Hematopoietic multipotent progenitor cell treated with erythropoietin and hydrocortisone succinate and interleukin-3 and kit ligand, for 17 days (in vitro differentiated cells): ENCODE measurements around the gene PDE4C.
"Not testable (repeated sequence)": the region's sequence is repeated elsewhere in the genome, so short reads cannot be mapped to it uniquely, and the experiment has no call there.

Experiments
- DNase-seq: peaks from one replicate; pipeline ENCODE4 v3.0.0-alpha.2; 2015; ENCODE audit warnings: low spot score

The PDE4C gene

DNA sequence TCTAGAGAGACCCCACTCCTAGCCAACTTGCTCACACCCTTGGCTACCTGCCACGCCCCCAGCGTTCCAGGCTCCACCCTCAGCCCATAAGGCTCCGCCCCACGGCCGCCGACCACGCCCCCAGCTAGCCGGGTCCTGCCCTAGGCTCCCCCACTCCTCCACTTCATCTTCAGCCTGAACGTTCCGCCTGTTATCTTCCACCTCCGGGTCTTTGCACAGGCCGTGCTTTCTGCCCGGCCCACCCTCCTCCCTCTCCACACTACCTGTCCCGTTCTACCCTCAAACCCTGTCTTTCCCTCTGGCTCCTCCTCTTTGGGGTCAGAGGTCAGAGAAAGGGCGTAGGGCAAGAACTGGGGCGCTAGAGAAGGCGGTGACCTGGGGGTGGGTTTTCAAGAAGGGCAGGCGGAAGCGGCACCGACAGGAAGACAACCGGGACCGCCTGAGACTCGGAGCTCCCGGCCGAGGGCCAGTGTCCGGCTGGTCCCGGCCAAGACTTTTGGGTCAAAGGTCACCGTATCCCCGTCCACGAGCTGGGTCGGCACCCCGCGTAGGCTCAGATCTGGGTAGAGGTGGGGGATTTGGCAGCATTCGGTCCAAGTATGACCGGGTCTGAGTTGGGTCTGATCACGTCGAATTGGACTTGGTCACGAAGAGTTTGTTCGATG, 2.2 kb downstream of the PDE4C start:
- peak; percentile 61 for DNase-seq

GRCh38 chr19:18221815-18222725, 4.2 kb downstream of the PDE4C start:
- no peak for DNase-seq

DNA sequence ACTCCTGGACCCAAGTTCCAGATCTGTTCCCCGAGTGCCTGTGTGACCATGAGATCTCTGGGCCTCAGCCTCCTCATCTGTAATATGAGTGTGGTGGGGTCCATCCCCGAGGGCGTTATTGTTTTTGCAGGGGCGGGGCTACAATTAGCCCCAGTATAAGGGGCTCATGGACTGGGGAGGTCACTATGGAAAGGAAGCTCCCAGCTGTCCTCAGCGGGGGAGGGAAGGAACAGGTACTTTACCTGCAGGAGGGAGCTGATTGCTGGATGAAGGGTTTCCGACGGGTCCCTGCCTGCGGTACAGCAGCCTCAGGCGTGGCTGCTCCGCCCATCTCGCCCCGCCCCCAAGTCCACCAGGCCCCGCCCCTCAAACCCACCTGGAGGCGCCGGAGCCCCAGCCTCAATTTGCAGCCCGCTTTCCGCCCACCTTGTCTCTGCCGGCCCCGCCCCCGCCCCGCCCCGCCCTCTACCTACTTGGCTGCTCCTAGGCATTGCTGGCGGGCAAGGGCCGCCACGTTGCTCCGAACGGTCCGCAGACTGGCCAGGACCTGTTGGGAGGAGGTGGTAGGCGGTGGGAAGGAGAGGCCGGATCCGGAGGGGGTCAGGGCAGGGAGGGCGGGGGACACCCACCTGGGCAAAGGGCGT, 5.5 kb downstream of the PDE4C start:
- peak; percentile 21 for DNase-seq

GRCh38 chr19:18219911-18220631, 6.2 kb downstream of the PDE4C start:
- DNase-seq: no peak

DNA sequence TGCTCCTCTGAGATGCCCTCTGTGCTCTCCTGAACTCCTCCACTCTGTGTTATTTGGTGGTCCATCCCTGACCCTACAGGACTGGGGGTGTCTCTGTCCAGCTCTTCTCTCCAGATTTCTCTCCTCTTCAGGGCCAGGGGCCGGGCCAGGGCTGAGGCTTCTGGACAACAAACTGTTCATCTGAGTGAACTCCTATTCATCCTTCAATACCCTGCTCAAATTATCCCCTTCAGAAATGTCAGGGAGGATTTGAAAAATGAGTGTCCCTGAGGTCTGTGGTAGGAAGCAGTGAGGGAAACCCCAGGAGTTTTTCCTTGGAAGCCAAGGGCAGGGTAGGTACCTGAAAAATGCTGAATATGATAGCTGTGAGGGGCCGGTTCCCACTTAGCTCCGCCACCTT, 7.6 kb downstream of the PDE4C start:
- no peak for DNase-seq

GRCh38 chr19:18218159-18218558, 8.1 kb downstream of the PDE4C start:
- DNase-seq: no peak

GRCh38 chr19:18216789-18217188, 9.4 kb downstream of the PDE4C start:
- no peak for DNase-seq

GRCh38 chr19:18214779-18215433, 11.3 kb downstream of the PDE4C start:
- DNase-seq: no peak

GRCh38 chr19:18211683-18212082, 14.6 kb downstream of the PDE4C start:
- no peak for DNase-seq

DNA sequence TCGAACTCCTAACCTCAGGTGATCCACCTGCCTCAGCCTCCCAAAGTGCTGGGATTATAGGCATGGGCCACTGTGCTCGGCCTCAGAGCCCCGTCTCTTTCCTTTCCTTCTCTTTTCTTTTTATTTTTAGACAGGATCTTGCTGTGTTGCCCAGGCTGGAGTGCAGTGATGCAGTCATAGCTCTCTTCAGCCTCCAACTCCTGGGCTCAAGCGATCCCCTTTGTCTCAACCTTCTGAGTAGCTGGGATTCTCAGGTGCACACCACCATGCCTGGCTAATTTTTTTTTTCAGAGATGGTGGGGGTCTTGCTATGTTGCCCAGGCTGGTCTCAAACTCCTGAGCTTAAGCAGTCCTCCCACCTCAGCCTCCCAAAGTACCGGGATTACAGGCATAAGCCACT, 16.3 kb downstream of the PDE4C start:
- not testable (repeated sequence) for DNase-seq

- DNase-seq: peak; percentile 35
Measured at GRCh38 chr19:18208098-18208951, 17.9 kb downstream of the PDE4C start.

- DNase-seq: no peak
Measured at GRCh38 chr19:18206018-18206417, 20.2 kb downstream of the PDE4C start.

DNA sequence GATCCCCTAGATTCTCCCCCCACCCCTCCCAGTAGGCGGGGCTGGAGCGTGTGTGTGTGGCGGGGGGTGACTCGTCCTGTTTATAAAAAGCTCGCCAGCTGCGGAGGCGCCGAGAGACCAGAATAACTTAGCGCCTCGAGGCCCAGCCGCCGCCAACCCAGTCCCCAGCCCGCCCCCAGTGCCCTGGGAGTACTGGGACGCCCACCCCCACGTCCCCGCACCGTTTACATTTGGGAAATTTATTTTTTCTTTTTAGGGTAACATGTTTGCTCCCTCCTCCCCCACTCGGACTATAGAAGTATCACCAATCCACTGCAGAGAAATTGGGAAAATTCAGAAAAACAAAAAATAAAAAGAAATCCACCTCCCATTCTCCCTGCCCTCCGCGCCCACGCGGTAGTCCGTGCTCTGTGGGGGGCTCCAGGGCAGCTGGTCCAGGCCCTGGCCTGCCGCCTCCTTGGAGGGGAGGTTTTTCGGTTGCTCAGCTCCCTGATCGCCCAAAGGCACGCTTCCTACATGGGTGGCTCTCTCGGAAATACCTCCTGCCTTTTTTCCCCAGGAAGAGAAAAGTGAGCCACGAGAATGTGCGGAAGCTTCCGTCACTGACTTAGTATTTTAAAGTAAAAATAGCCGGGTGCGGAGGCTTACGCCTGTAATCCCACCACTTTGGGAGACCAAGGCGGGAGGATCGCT, 20.9 kb downstream of the PDE4C start:
- peak; percentile 50 for DNase-seq

DNA sequence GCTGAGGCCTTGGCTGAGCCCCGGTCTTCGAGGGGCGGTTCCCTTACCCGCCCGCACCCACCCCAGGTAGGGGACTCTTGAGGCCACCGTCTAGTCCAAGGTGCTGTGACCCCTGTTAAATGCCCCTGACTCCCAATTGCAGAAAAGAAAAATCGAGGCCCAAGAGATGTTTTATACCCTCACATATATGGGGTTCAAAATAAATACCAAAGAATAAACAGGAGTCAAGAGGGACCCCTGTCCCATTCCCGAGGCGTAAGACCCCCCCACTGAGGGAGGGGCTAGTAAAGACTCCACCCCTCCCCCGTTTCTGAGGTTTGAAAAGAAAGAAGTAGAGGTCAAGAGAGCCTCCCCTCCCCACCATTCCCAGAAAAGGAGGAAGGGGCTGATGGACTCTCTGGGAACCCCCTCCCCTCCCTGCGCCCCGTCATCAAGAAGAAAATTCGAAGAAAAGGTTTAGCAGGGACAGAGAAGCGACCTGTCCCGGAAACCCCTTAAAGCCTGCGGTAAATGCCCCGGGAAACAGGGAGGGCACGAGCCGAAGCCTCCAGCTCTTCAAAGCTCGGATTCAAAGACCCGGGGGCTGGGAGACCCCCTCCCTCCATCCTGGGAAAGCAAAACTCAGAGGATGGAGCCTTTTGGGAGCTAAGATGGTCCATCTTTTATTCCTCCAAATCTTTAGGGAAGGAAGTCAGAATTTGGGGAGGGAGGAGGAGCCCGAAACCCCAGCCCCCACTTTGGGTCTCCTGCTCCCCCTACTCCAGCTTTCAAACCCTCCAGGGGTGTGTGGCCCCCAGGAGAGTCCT, 21.6 kb downstream of the PDE4C start:
- DNase-seq: no peak

- DNase-seq: peak; percentile 100
Measured at GRCh38 chr19:18203863-18204393, 22.3 kb downstream of the PDE4C start, which contains the start of gene RAB3A. Gene RAB3A, minus strand, starts transcription at chr19:18204042. Its CDS starts 1,302 bp downstream, at chr19:18202740.

GRCh38 chr19:18203408-18203862, 22.8 kb downstream of the PDE4C start:
- DNase-seq: peak; percentile 21

- no peak for DNase-seq
Measured at GRCh38 chr19:18202778-18203407, 23.3 kb downstream of the PDE4C start.

DNA sequence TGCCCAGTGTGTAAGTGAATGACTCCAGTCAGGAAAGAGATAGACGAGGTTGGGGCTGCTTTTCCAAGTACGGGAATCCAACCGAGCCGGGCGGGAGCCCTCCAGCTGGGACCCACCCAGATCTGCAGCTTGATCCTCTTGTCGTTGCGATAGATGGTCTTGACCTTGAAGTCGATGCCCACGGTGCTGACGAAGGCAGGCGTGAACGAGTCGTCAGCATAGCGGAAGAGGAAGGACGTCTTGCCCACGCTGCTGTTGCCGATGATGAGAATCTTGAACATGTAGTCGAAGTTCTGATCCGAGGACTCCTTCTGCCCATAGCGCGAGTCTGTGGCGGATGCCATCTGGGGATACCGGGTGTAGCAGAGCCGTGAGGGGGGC, 23.9 kb downstream of the PDE4C start:
- no peak for DNase-seq
